AG10803 (cell line): Measurements from ENCODE around the gene DISP3.

ENCODE experiments used
- DNase-seq: peaks from one replicate; pipeline ENCODE4 v3.0.0; 2010; ENCODE audit warnings: low read depth
- H3K4me3 ChIP-seq: 2 replicates; pipeline ENCODE4 v1.5.1; 2011; ENCODE audit warnings: mild to moderate bottlenecking, low read length, control low read depth
- TF ChIP-seq, protein P1 (sequence below): conservative IDR thresholded peaks from 2 replicates; pipeline ENCODE4 v1.5.1; 2011; ENCODE audit warnings: mild to moderate bottlenecking, low read length, control low read depth, inconsistent platforms

Gene DISP3

GRCh38 chr1:11494771-11495170, 15.8 kb downstream of the DISP3 start:
- H3K4me3 ChIP-seq = no peak overlapping the region
- DNase-seq = no peak
- TF ChIP-seq, protein P1, sequence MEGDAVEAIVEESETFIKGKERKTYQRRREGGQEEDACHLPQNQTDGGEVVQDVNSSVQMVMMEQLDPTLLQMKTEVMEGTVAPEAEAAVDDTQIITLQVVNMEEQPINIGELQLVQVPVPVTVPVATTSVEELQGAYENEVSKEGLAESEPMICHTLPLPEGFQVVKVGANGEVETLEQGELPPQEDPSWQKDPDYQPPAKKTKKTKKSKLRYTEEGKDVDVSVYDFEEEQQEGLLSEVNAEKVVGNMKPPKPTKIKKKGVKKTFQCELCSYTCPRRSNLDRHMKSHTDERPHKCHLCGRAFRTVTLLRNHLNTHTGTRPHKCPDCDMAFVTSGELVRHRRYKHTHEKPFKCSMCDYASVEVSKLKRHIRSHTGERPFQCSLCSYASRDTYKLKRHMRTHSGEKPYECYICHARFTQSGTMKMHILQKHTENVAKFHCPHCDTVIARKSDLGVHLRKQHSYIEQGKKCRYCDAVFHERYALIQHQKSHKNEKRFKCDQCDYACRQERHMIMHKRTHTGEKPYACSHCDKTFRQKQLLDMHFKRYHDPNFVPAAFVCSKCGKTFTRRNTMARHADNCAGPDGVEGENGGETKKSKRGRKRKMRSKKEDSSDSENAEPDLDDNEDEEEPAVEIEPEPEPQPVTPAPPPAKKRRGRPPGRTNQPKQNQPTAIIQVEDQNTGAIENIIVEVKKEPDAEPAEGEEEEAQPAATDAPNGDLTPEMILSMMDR = no peak

DNA sequence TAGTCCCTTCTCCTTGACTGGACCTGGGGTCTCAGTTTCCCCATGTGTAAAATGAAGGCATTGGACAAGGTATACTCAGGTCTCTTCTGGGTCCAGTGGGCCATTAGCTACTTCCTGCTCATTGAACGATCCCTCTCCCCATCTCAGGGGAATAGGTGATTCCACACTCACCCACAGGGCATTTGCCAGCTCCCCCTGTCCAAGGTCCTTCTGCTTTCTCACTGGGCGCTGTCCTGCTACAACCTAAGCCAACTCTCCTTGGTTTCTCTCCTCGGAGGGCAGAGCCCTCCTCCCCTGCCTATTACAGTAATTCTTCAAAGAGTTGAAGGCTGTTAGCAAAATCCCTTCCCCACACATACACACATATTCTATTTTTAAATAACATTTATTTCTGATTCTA, 16.6 kb downstream of the DISP3 start:
- no peak overlapping the region for H3K4me3 ChIP-seq
- TF ChIP-seq, protein P1 = no peak
- no peak for DNase-seq

DNA sequence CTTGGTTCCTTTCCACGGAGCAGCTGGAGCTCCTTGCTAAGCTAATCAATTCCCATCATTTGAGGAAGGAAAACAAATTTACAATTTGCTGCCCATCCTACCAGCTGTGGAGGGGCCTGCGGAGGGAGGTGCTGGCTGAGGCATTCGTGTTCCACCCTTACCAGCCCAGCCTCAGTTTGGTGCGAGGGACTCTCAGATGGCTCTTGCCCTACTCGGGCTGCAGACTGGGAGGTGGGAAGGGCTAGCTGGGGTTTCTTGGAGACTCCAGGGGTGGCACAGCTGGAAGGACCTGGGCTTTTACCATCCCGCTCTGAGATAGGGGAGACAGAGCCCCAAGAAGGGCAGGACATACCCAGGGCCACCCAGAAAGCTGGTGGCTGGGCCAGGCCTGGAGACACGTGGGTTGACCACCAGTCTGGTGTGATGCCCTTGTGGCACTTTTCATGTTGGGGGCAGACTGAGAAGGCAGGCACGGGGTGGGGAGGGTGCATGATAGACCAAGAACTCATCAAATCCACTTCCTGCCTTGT, 17.7 kb downstream of the DISP3 start:
- TF ChIP-seq, protein P1 = no peak
- no peak overlapping the region for H3K4me3 ChIP-seq
- no peak for DNase-seq

GRCh38 chr1:11498956-11499594, 20.1 kb downstream of the DISP3 start:
- H3K4me3 ChIP-seq = no peak overlapping the region
- TF ChIP-seq, protein P1 = no peak
- DNase-seq = no peak

DNA sequence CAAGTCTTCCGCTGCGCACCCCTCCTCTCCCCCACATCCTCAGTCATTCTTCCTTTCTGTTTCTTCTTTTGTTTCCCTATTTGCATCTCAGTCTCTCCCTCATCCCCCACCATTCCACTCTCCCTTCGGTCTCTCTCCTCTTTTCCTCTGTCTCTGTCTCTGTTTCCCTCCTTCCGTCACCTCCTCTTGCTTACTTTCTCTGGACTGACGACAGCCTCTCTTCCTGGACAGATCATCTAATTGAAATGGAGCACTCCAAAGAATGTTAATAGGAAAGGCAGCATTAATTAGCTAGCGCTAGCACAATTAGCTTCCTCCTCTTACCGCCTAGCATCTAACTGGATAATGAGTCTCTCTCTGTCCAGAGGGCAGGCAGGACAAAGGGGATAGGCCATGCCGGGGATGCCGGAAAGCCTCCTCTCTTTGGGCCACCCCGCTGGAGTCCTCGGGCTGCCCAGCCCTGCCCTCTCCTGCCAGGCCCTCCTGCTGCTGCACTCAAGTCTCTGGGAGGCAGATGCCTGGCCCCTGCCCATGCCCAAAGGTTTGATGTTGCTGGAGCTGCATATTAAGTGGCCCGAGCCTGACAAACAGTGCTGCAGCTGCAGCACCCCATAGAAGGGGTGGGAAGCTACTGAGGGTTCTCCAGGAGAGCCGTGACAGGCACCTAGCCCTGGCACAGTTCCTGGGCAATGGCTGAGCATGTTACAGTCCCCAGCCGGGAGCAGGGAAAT, 20.8 kb downstream of the DISP3 start:
- no peak overlapping the region for H3K4me3 ChIP-seq
- TF ChIP-seq, protein P1 = no peak
- no peak for DNase-seq

- TF ChIP-seq, protein P1 = no peak
- DNase-seq = no peak
- H3K4me3 ChIP-seq = no peak overlapping the region
These were observed 21.9 kb downstream of the DISP3 start for GRCh38 chr1:11500881-11501280.

DNA sequence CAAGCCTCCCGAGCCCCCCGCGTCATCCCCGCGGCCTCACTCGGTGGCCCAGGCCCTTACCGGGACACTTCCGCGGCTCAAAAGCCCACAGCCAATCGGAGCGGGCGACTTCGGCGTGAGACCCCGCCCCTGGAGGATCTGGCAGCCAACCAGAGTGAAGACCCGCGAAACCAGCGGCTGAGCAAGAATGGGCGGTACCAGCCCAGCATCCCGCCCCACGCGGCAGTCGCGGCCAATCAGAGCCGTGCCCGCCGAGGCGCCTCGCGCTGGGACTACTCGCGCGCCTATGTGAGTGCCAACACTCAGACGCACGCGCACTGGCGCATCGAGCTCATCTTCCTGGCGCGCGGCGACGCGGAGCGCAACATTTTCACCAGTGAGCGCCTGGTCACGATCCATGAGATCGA, 22.5 kb downstream of the DISP3 start:
- no peak overlapping the region for H3K4me3 ChIP-seq

More for the DNA sequence above, 22.5 kb downstream of the DISP3 start:
- DNase-seq = no peak
- TF ChIP-seq, protein P1 = no peak
